GM23338 (cell line): ENCODE data around the gene DNASE1L2. TPM values are rescaled to one million over a fixed set of nuclear protein-coding genes. Genes with fewer than 3 reads are reported as not detected.

Experiments
- ATAC-seq: fragments of 200-7000 bp; cut with Tn5 transposase; 3 replicates; pipeline ENCODE4 v1.9.1; 2020
- DNase-seq: peaks from one replicate; pipeline ENCODE4 v3.0.0-alpha.2; 2015; ENCODE audit warnings: low spot score
- H2AFZ ChIP-seq: fragments of 200-600 bp; sonication (generic); 2 replicates; pipeline ENCODE4 v1.8.0; 2016; ENCODE audit warnings: antibody characterized with exemption, mild to moderate bottlenecking, moderate library complexity
- H3F3A ChIP-seq: fragments of 200-600 bp; sonication (generic); replicated peaks from 2 replicates; pipeline ENCODE4 v1.8.0; 2017; ENCODE audit warnings: antibody characterized with exemption, mixed run types, low read depth
- H3K27ac ChIP-seq: fragments of 200-600 bp; sonication (generic); 2 replicates; pipeline ENCODE4 v1.6.1; 2016; ENCODE audit warnings: low read depth
- H3K27me3 ChIP-seq: fragments of 200-600 bp; sonication (generic); 2 replicates; pipeline ENCODE4 v1.8.0; 2016; ENCODE audit warnings: mild to moderate bottlenecking, mixed run types, moderate library complexity; ENCODE audit not compliant: insufficient read depth
- H3K36me3 ChIP-seq: fragments of 200-600 bp; sonication (generic); 2 replicates; pipeline ENCODE4 v1.8.0; 2016; ENCODE audit warnings: mild to moderate bottlenecking; ENCODE audit not compliant: insufficient read depth
- H3K4me1 ChIP-seq: fragments of 200-600 bp; sonication (generic); 2 replicates; pipeline ENCODE4 v1.8.0; 2016; ENCODE audit warnings: mild to moderate bottlenecking, moderate library complexity; ENCODE audit not compliant: insufficient read depth
- H3K4me2 ChIP-seq: fragments of 200-600 bp; sonication (generic); 2 replicates; pipeline ENCODE4 v1.7.1; 2017; ENCODE audit warnings: mixed run types
- H3K4me3 ChIP-seq: fragments of 200-600 bp; sonication (generic); 2 replicates; pipeline ENCODE4 v1.6.1; 2016; ENCODE audit warnings: mixed run types
- H3K79me2 ChIP-seq: fragments of 200-600 bp; sonication (generic); replicated peaks from 2 replicates; pipeline ENCODE4 v1.8.0; 2017; ENCODE audit warnings: mild to moderate bottlenecking; ENCODE audit not compliant: insufficient read depth
- H3K9me2 ChIP-seq: fragments of 200-600 bp; sonication (generic); 2 replicates; pipeline ENCODE4 v1.8.0; 2017; ENCODE audit not compliant: insufficient read depth
- H4K20me1 ChIP-seq: fragments of 200-600 bp; sonication (generic); replicated peaks from 2 replicates; pipeline ENCODE4 v1.8.0; 2017; ENCODE audit warnings: mild to moderate bottlenecking; ENCODE audit not compliant: insufficient read depth
- H3K27ac Mint-ChIP-seq: 2 replicates; pipeline ENCODE4 v1.8.0; 2020; ENCODE audit warnings: inconsistent platforms, mild to moderate bottlenecking, moderate library complexity, mixed read lengths
- H3K27me3 Mint-ChIP-seq: 3 replicates; pipeline ENCODE4 v1.8.0; 2022; ENCODE audit warnings: low read depth, mild to moderate bottlenecking, moderate library complexity, mixed read lengths, inconsistent platforms; ENCODE audit not compliant: insufficient read depth, poor library complexity
- H3K36me3 Mint-ChIP-seq: 3 replicates; pipeline ENCODE4 v1.8.0; 2021; ENCODE audit warnings: low read depth, mild to moderate bottlenecking, inconsistent platforms, moderate library complexity, mixed read lengths
- H3K4me1 Mint-ChIP-seq: 3 replicates; pipeline ENCODE4 v1.8.0; 2020; ENCODE audit warnings: mild to moderate bottlenecking, inconsistent platforms, mixed read lengths
- H3K4me3 Mint-ChIP-seq: 3 replicates; pipeline ENCODE4 v1.8.0; 2021; ENCODE audit warnings: moderate library complexity, mild to moderate bottlenecking, inconsistent platforms, mixed read lengths
- H3K9me3 Mint-ChIP-seq: 3 replicates; pipeline ENCODE4 v1.8.0; 2020; ENCODE audit warnings: moderate library complexity, mild to moderate bottlenecking, inconsistent platforms, mixed read lengths
- CREB1 ChIP-seq: fragments of 250-450 bp; sonication (Bioruptor Pico); IDR thresholded peaks from 2 replicates; pipeline ENCODE4 v1.5.0; 2020; ENCODE audit warnings: low read depth, mild to moderate bottlenecking, moderate library complexity
- CTCF ChIP-seq, 2 experiments: fragments of 200-600 bp in 1 of 2; sonication (generic) in 1 of 2; conservative IDR thresholded peaks; 2 replicates each; pipeline versions ENCODE4 v1.5.1 to v1.6.1; 2016 to 2017; ENCODE audit warnings: antibody characterized with exemption in 2 of 2, low read depth in 2 of 2, mild to moderate bottlenecking in 2 of 2, moderate library complexity in 1 of 2
- ETS1 ChIP-seq: IDR thresholded peaks from 2 replicates; pipeline ENCODE4 v1.6.1; 2016; ENCODE audit warnings: antibody characterized with exemption
- EZH2phosphoT487 ChIP-seq: fragments of 200-600 bp; sonication (generic); IDR thresholded peaks from one replicate; pipeline ENCODE4 v1.8.1; 2018; ENCODE audit warnings: antibody characterized with exemption; ENCODE audit not compliant: unreplicated experiment
- JUNB ChIP-seq: IDR thresholded peaks from one replicate; pipeline ENCODE4 v1.6.1; 2016; ENCODE audit warnings: antibody characterized with exemption; ENCODE audit not compliant: unreplicated experiment
- NANOG ChIP-seq: IDR thresholded peaks from 2 replicates; pipeline ENCODE4 v1.6.1; 2016; ENCODE audit warnings: antibody characterized with exemption, borderline replicate concordance
- POLR2AphosphoS5 ChIP-seq: IDR thresholded peaks from 2 replicates; pipeline ENCODE4 v1.6.1; 2016; ENCODE audit warnings: antibody characterized with exemption, low read depth
- REST ChIP-seq: IDR thresholded peaks from one replicate; pipeline ENCODE4 v1.6.1; 2018; ENCODE audit warnings: antibody characterized with exemption; ENCODE audit not compliant: unreplicated experiment
- STAT1 ChIP-seq: IDR thresholded peaks from one replicate; pipeline ENCODE4 v1.6.1; 2016; ENCODE audit warnings: antibody characterized with exemption; ENCODE audit not compliant: unreplicated experiment
- ZNF114 ChIP-seq: fragments of 250-450 bp; sonication (Bioruptor Pico); IDR thresholded peaks from 2 replicates; pipeline ENCODE4 v1.5.0; 2020; ENCODE audit warnings: mild to moderate bottlenecking, moderate library complexity
- ZNF331 ChIP-seq: fragments of 250-450 bp; sonication (Bioruptor Pico); IDR thresholded peaks from 2 replicates; pipeline ENCODE4 v1.5.0; 2020; ENCODE audit warnings: low read depth, mild to moderate bottlenecking, moderate library complexity
- ZNF462 ChIP-seq: fragments of 250-450 bp; sonication (Bioruptor Pico); IDR thresholded peaks from 2 replicates; pipeline ENCODE4 v1.5.0; 2020; ENCODE audit warnings: mild to moderate bottlenecking, moderate library complexity
- polyA plus RNA-seq: library from polyadenylated mRNA; unstranded; fragments of >200 nt; fragmentation: Nextera tagmentation; extraction: Ambion mirVana; gene quantifications from 2 replicates; pipeline ENCODE4 v1.2.1, GENCODE V29; 2016
- total RNA-seq: library from RNA; depleted of rRNA; stranded (reverse); fragments of >200 nt; shearing (Covaris generic); gene quantifications from 2 replicates; pipeline ENCODE4 v1.2.3, GENCODE V29; 2014

The DNASE1L2 gene
- total and polyA plus RNA-seq, 2 experiments from 2014 or later, result 0.23 TPM; not detected in 1

GRCh38 chr16:2198283-2198682, 38.0 kb upstream of the DNASE1L2 start (continued):
- TF ChIP-seq ETS1, result no peak

GRCh38 chr16:2199095-2199494, 37.1 kb upstream of the DNASE1L2 start:
- ATAC-seq (no peak), DNase-seq (no peak)
- no peak overlapping the region for H3K4me2 ChIP-seq
- H3K4me3 ChIP-seq, result no peak overlapping the region
- no peaks in the 10 kb centered on the region for H3F3A ChIP-seq
- H4K20me1 ChIP-seq, result no peaks in the 10 kb centered on the region
- H3K4me1 ChIP-seq, result no peaks in the 10 kb centered on the region; the same call in 1 of the 2 replicates
- no peaks in the 10 kb centered on the region for H3K9me3 Mint-ChIP-seq
- H3K4me1 Mint-ChIP-seq, result no peaks in the 10 kb centered on the region
- no peak overlapping the region for H2AFZ ChIP-seq
- H3K27me3 ChIP-seq, result peaks cover 54% of the 10 kb centered on the region
- no peaks in the 10 kb centered on the region for H3K9me2 ChIP-seq
- peaks cover 39% of the 10 kb centered on the region for H3K27me3 Mint-ChIP-seq
- H3K27ac ChIP-seq, result no peak overlapping the region
- no peaks in the 10 kb centered on the region for H3K79me2 ChIP-seq
- no peaks in the 10 kb centered on the region for H3K36me3 ChIP-seq
- no peaks in the 10 kb centered on the region; the same call in 2 of the 3 replicates for H3K36me3 Mint-ChIP-seq
- no peak overlapping the region for H3K27ac Mint-ChIP-seq
- H3K4me3 Mint-ChIP-seq, result no peak overlapping the region
- TF ChIP-seq JUNB (no peak), REST (no peak), ZNF462 (CRISPR knock-in tag) (no peak), POLR2AphosphoS5 (no peak), STAT1 (no peak), ETS1 (no peak), CTCF (conservative IDR thresholded peaks at IDR 0.05; ENCODE audit: low read depth in 2 of 2) (no peak), CREB1 (CRISPR knock-in tag) (no peak), NANOG (no peak), EZH2phosphoT487 (no peak), ZNF331 (CRISPR knock-in tag) (no peak), ZNF114 (no peak)
